Right renal pelvis (tissue), 4 donors: ENCODE measurements around the gene FES. TPM values are rescaled to one million over a fixed set of nuclear protein-coding genes. Genes with fewer than 3 reads are reported as not detected.
"Not testable (repeated sequence)": the region's sequence is repeated elsewhere in the genome, so short reads cannot be mapped to it uniquely, and the experiment has no call there.

Experiments
- DNase-seq, 4 donors: peaks; one replicate each; pipeline ENCODE4 v3.0.0-alpha.2; 2013; ENCODE audit warnings: low read depth in 4 of 4, low spot score in 3 of 4, missing footprints in 1 of 4
- polyA plus RNA-seq, 4 donors: library from polyadenylated mRNA; unstranded; fragments of 120-200 nt; gene quantifications; one replicate each; pipeline ENCODE4 v1.2.1, GENCODE V29; 2013; ENCODE audit not compliant: insufficient read length in 4 of 4

FES gene
- polyA plus RNA-seq, 4 donors: 9.3 to 15.9 (median 14.4) TPM

- DNase-seq: no peak
These were observed 23.2 kb upstream of the FES start for GRCh38 chr15:90860942-90861675.

DNA sequence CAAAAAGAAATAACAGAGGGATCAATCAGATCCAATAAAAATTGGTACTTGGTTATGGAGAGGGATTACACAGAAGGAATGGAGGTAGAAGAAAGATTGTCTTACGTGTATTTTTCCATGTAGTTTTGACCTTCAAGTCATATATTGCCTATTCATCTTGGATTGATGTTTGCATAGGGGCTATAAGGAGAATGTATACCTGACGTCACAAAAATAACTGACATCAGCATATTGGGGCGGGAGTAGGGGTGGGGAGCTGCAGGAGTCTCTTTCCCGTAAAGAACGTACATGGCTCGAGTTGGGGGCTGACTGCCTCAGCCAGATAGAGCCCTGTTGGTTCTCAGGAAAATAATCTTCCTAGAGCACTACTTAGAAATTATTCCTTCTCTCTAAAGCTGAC, 21.8 kb upstream of the FES start:
- DNase-seq: no peak

GRCh38 chr15:90862964-90863778, 21.1 kb upstream of the FES start:
- no peak for DNase-seq

GRCh38 chr15:90863987-90864386, 20.3 kb upstream of the FES start:
- no peak for DNase-seq

- DNase-seq: no peak
These were observed 19.8 kb upstream of the FES start for GRCh38 chr15:90864507-90864906.

DNA sequence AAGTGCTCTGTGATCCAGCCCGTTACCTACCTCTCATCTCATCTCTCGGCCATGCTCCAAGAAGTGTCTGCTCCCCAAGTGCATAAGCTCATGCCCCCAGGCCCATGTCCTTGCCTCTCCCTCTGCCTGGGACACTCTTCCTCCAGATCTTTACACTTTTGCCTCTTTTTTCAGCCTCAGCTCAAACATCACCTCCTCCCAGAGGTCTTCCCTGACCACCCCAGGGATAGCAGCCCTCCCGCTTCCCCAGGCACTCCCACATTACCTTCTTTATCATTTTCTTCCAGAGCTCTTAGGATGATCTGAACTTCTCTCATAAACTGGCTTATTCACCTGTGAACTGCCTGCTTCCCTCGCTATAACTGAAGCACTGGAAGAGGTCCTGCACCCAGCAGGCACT, 18.6 kb upstream of the FES start:
- no peak for DNase-seq

GRCh38 chr15:90866161-90866715, 18.1 kb upstream of the FES start:
- DNase-seq: no peak

GRCh38 chr15:90866800-90867199, 17.5 kb upstream of the FES start:
- no peak for DNase-seq

DNA sequence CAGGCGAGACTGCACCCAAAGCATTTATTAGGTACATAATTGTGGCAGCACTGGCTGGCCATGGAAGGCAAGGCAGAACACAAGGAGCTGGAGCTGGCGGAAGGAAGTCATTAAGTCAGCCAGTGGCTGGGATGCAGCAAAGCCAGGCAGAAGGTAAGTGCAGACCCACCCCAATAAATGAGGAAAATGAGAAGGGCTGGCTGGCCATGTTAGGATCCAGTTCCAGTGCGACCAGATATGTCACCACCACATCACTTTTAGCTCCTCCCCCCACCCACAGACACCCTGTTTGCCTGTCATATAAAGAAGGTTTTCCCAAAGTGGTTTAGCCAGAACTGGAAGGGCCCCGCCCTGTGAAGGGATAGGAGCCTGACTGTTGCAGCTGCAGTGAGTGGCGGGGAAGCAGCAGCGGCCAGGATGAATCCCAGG, 16.0 kb upstream of the FES start, which contains the start of gene FURIN:
FURIN (plus strand) TSS at position 328 of the 429 bp plus-strand sequence. CDS start 7,153 bp downstream, outside the sequence.
- DNase-seq: no peak

GRCh38 chr15:90869140-90869541, 15.2 kb upstream of the FES start:
- no peak for DNase-seq

DNA sequence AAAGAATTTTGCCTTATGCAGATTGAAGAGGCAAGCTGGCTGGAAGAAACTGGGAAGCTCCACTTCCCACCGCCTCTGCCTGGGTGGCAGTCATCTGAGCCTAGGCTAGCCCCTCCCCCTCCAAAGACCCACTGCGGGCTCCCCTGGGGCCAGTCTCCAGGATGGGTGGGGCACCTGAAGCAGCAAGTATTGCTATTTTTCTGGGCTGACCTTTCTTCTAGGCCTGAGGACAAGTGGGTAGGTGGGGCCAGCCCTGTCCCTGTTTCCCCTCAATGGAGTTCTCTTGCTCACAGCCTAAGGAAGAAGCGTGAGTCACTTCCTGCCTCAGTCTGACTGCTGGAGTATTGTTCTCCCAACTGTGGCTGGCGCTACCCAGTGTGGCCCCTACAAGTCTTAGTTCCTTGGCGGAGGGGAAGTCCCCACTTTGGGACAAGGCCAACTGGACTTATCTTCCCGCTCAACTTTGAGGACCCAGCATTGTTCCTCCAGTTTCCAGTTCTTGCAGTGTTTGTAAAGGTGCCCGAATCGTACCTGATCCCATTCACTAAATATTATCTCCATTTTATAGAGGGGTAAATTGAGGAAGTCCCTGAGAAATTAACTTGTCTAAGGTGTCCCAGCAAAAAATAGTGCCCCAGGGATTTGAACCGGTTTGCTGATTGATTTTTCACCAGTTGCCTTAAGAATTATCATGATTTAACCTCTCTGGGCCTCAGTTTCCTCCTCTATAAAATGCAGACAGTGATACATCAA, 14.5 kb upstream of the FES start:
- no peak for DNase-seq

GRCh38 chr15:90870354-90871138, 13.8 kb upstream of the FES start:
- no peak for DNase-seq

- DNase-seq: no peak
These were observed 13.1 kb upstream of the FES start for GRCh38 chr15:90871139-90871715.

DNA sequence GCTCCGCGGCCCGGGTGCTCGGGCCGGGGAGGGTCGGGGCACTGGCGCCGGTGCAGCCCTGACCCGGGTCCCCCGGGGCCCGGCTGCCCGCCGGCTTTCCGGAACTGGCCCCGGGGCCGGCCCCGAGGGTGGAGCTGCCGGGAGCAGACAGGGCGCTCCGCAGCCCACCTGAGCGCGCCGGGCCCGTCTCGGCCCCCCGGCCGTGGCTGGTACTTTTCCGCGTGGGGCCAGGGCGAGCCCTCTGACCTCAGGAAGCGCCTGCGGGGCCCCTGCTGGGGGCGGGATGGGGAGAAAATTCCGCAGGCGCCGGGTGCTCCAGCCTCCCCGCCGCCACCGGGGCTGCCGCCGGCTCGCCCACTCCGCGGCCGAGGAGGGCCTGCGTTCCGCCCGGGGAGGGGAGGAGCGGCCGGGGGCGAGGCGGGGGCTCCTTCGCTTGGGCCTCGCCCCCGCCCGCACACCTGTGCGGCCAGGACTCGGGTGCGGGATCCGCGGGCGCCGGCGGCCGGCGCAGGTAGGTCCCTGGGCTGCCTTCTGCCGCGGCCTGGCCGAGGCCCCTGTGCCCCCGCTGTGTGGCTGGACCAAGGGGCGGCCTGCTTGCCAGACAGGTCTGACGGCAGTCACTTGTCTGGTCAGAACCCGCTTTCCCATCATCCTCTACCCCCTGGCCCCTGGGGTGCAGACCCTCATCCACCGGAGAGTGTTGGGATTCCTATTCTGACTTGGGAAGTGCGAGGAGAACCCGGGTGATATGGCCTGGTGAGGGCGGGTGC, 12.4 kb upstream of the FES start:
- no peak for DNase-seq

- DNase-seq: no peak
These were observed 11.7 kb upstream of the FES start for GRCh38 chr15:90872486-90873184.

DNA sequence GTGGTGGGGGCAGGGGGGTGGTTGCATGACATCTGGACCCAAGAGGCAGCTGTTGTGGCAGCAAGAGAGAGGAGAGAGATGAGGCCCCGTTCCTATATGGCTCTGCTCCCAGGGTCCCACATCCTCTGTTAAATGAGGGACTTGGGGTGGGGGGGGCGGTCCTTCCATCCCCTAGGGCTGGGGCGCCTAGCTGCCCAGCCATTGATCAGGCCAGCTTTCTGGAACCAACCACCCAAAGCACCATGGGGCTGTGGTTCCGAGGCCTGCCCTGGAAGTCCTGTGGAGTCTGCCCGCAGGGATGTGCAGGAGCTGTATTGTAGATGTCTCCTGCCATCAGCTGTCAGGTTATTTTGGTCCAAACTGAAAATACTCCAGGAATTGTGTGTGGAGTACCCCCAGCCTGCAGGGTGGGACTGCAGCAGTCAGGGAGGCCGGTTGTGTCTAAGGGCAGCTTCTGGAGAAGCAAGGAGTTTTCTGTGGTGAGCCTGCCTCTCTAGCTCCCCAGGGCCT, 10.8 kb upstream of the FES start:
- DNase-seq: no peak

DNA sequence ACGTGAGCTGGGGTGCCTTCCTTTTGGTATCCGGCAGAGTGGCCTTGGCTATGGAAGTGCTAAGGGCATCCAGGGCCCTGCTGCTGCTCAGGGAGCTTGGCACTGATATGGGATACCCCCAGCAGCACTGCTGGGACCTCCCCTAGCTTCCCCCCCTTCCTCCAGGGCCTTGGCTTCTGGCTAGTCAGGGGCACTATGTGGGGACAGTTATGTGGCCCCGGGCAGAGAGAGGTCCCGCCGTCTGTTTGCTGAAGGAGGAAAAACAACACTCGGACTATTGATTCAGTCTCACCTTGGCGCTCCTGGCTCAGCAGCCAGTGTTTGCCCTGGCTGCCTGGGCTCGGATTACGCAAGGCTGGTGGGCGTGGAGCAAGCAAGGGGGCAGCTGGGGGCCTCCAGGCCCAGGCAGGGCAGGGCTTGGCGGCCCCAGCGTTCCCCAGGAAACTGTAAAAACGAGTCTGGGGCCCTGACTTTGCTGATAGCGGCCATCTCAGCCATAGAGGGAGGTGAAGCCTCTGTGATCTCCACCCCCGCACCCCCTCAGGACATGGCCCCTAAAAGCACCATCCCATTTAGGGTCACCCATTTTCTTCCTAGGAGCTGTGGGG, 10.2 kb upstream of the FES start:
- no peak for DNase-seq

GRCh38 chr15:90874986-90875385, 9.3 kb upstream of the FES start:
- DNase-seq: not testable (repeated sequence)
